ENCODE measurements around the gene RNPEPL1. TPM values are rescaled to one million over a fixed set of nuclear protein-coding genes. Genes with fewer than 3 reads are reported as not detected.

RNPEPL1 gene
- total RNA-seq, 1 donor from 2014 or later: 4.5 TPM

DNA sequence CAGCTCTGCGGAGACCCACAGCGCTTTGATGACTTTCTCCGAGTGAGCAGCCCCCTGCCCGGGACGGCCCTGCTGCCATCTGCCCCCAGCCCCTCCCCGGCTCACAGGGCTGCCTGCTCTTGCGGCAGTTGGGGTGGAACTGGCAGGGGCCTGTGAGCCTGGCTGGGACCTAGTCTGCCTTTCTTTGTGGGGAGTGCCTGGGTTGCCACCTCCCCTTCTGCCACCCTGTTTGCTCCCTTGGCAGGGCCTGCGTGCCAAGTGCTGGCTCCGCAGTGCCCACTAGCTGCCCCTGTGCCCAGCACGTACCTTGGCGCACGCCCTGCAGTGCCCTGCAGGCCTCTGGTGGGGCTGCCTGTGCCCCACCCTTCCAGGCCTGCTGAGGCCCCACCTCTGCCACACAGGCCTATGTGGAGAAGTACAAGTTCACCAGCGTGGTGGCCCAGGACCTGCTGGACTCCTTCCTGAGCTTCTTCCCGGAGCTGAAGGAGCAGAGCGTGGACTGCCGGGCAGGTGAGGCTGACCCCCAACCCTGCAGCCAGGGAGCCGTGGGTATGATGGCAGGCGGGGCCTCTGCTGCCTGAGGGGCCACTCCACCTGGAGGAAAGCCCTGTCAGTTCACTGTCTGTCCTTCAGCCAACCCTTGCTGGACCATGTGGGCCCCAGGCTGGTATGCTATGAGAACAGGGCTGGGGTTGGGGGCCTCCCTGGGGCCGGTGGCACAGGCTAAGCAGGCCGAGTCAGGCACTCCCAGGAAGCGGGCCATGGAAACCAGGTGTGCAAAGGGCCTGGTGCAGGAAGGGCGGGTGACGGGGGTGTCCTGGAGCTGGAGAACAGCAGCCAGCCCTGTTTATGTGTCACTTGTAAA lies 7.0 kb downstream of the RNPEPL1 start:
- FAIRE-seq: no peak

DNA sequence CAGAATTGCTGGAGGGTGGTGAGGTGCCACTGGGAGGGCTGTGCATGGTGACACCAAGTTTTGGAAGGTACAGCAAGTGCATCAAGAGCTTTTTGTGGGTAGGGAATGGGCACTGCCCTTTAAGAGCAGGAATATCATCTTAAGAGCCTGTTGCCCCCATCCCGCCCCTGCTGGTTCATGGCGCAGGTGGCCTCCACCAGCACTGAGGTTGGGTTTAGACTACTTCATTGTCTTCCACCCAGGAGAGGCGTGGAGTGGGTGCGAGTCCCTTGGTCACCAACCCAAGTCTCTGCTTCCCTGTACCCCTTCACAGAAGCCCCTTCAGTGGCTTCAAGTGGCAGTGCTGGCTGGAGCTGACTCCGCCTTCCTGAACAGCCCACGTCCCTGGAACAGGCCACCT lies 7.8 kb downstream of the RNPEPL1 start:
- DNase-seq (ENCODE audit: low spot score in 2 of 2): no peak
- FAIRE-seq: no peak

More for the DNA sequence above, 7.0 kb downstream of the RNPEPL1 start:
- no peak for DNase-seq (ENCODE audit: low spot score in 2 of 2)

DNA sequence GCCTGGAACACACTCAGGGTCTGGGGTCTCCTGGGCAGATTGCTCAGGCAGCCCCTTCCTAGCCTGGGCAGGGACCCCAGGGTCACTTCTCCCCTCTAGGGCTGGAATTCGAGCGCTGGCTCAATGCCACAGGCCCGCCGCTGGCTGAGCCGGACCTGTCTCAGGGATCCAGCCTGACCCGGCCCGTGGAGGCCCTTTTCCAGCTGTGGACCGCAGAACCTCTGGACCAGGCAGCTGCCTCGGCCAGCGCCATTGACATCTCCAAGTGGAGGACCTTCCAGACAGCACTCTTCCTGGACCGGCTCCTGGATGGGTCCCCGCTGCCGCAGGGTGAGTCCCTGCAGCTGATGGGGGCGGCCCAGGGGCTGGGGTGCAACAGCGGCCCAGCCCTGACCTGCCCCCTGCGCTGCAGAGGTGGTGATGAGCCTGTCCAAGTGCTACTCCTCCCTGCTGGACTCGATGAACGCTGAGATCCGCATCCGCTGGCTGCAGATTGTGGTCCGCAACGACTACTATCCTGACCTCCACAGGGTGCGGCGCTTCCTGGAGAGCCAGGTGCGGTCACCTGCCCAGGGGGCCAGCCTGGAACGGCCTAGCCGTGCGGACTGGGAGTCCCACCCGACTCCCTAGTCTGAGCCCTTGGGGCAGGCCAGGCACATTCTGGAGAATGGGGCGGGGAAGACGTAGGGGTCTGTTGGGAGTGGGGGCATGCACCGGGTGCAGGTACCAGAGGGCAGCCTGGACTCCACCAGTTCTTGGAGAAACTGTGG lies 8.3 kb downstream of the RNPEPL1 start:
- FAIRE-seq: no peak
- DNase-seq (ENCODE audit: low spot score in 2 of 2): no peak

DNA sequence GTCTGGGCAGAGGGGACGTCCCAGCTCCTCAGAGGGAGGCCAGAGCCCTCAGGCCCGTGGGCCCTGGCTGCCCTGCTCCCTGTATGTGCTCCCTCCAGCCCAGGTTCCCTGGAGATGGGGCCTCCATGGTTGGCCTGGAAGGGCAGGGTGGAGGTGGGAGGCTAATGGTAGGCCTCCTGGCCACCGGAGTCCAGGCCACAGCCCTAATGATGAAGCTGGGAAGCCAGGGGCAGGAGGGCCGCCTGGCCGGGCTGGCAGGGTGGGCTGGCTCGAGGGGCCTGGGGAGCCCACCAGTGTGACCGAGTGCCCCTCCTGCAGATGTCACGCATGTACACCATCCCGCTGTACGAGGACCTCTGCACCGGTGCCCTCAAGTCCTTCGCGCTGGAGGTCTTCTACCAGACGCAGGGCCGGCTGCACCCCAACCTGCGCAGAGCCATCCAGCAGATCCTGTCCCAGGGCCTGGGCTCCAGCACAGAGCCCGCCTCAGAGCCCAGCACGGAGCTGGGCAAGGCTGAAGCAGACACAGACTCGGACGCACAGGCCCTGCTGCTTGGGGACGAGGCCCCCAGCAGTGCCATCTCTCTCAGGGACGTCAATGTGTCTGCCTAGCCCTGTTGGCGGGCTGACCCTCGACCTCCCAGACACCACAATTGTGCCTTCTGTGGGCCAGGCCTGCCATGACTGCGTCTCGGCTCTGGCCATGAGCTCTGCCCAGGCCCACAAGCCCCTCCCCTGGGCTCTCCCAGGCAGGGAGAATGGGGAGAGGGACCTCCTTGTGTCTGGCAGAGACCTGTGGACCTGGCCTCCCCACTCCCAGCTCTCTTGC lies 9.2 kb downstream of the RNPEPL1 start:
- FAIRE-seq: no peak

DNA sequence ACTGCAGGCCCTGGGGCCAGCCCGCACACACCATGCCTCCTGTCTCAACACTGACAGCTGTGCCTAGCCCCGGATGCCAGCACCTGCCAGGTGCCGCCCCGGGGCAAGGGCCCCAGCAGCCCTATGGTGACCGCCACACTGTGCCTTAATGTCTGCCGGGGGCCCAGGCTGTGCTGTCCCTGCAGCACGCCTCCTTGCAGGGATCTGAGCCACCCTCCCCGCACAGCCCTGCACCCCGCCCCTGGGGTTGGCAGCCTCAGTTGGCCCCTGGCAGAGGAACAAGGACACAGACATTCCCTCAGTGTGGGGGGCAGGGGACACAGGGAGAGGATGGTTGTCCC lies 9.8 kb downstream of the RNPEPL1 start:
- FAIRE-seq (no peak), DNase-seq (ENCODE audit: low spot score in 2 of 2) (no peak)

More for the DNA sequence above, 9.2 kb downstream of the RNPEPL1 start:
- DNase-seq (ENCODE audit: low spot score in 2 of 2): no peak

DNA sequence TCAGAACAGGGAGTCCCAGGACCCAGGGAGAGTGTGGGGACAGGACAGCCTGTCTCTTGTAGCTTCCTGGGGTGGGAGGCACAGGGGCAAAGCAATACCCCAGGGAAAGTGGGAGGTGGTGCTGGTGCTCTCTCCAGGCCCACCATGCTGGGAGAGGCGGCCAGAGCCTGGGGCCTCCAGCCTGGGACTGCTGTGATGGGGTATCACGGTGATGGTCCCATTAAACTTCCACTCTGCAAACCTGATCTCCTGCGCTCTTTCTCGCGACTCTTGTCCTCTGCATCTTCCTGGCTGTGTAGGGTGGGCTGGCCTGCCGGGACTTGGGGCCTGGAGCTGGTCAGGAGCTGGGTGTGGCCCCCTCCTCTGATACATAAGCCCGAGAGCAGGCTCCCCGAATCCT lies 10.2 kb downstream of the RNPEPL1 start:
- DNase-seq (ENCODE audit: low spot score in 2 of 2) (no peak), FAIRE-seq (no peak)

DNA sequence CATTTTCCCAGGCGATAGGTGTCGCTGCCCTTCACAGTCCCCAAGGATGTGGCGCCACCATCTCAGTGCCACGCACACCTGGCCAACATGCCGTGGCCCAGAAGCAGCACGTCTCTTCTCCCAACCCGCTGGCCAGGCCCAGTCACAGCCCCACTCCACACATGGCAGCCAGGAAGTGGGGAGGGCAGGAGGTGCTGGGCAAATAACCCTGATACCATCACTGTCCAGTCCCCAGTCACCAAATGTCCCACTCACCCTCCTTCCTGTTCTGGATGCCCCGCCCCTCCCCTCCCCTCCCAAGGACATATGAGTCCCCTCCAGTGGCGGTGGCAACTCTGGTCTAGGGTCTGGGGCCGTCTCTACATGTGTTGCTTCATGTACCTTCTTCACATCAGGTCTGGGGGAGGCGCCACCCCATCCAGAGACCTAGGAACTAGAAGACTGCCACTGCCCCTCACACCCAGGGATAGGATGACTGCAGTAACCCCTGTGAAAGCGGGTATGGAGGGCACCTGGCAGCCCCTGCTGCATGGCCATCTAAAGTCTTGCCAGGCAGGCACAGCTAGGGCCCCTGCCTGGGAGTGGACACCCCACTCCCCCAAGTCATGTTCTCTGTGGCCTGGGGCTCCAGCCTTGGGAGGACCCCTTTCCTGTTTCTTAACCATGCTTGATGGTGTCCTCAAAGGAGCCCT lies 10.9 kb downstream of the RNPEPL1 start:
- no peak for FAIRE-seq
- no peak for DNase-seq (ENCODE audit: low spot score in 2 of 2)

DNA sequence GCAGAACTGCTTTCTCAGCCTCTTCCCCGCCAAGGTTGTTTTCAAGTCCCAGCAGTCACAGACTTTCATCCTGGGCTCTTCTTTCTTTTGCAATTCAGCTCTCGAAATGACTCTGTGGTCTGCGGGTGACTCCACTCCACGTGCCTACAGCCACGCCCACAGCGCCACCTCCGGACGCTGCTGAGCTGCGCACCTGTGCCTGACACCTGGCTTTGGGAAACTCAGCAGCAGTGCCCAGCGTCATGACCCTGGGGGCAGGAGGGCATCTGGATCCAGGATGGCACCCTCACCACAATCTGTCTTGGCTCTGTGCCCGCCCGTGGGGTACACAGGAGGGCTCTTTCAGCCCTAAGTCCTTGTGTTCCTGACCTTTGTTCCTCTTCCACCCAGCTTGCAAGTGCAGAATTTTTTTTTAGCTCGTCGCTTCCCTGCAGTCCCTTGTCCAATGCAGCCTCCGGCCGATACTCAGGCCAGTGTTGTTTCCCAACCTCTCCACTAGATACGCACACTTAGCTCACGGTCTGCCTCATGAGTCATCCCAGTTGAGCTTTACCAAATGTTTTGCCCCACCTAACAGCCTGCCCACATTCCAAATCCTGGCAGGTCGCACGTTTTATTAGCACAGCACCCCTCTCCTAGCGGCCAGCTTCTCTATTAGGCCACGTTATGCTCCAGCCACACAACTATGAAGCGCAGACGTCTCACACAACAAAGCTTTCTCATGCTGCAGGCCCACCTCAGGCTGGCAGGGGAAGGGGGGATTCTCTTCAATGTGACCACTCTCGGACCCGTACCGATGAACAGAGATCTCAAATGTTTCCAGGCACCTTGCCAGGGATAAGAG lies 11.7 kb downstream of the RNPEPL1 start:
- DNase-seq (ENCODE audit: low spot score in 2 of 2) (no peak), FAIRE-seq (no peak)

DNA sequence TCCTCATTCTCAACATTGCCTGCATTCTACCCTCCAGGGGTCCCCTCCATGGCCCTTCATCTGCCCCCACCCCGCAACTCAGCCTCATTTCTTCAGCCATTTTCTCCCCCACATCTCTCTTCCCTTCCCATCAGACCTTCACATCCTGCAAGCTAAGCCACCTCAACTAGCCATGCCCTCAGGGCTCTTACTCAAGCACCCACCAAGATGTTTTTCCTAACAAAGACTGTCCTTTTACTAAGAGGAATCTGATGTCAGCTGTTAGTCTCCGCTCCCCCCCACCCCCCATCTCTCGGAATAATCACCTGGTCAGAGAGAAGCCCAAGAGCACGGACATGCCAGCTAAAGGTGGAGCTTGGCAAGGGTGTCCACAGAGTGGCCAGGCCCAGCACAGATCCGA lies 13.5 kb downstream of the RNPEPL1 start:
- FAIRE-seq (no peak), DNase-seq (ENCODE audit: low spot score in 2 of 2) (no peak)

DNA sequence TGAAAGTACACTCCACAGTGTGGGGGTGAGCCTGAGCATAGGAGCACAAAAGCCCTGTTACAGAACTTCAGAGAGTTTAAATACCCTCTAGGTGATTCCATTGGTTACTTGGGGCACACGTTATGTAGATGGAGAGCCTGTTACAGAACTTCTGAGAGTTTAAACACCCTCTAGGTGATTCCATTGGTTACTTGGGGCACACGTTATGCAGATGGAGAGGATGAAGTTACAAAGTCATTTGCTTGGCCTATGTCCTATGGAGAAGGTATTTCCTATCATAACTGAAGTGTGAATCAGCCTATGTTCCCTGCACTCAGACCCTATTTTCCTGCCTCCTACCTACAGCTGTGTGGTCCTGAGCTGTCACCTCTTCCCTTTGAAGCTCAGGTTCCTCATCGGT lies 14.5 kb downstream of the RNPEPL1 start:
- FAIRE-seq (no peak), DNase-seq (ENCODE audit: low spot score in 2 of 2) (no peak)

DNA sequence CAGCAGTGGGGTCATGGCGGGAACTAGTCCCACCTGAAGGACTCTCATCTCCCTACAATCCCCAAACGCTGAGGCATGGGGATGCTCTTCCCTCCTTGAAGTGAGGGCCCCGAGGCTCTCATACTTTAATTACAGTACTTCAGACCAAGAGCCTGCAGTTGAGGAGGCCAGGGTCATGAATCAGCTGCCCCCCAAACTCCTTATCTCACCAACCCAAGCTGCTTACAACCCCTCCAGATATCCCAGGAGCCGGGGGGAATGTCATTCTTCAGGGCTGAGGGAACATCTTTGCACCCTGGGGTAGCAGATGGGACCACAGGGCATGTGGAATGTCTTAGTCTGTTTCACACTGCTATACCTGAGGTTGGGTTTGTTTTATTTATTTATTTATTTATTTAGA lies 15.5 kb downstream of the RNPEPL1 start:
- DNase-seq (ENCODE audit: low spot score in 2 of 2) (no peak), FAIRE-seq (no peak)

DNA sequence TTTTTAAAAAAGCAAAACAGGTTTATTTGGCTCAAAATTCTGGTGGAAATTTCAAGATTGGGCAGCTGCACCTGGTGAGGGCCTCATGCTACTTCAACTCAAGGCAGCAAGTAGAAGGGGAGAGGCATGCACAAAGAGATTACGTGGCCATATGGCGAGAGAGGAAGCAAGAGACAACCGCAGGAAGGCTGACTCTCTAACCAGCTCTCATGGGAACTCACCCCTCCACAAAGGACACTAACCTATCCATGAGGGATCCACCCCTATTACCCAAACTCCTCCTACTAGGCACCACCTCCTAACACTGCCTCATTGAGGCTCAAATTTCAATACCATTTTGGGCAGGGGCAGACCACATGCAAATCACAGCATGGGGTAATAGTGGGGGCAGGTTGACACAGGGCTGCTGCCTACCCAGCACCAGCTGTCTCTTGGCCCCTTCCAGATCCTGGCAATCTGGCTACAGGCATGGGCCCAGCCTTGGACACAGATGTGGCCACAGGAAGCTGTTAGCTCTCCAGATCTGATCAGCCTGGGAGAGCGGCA lies 16.3 kb downstream of the RNPEPL1 start:
- DNase-seq (ENCODE audit: low spot score in 2 of 2) (no peak), FAIRE-seq (no peak)

DNA sequence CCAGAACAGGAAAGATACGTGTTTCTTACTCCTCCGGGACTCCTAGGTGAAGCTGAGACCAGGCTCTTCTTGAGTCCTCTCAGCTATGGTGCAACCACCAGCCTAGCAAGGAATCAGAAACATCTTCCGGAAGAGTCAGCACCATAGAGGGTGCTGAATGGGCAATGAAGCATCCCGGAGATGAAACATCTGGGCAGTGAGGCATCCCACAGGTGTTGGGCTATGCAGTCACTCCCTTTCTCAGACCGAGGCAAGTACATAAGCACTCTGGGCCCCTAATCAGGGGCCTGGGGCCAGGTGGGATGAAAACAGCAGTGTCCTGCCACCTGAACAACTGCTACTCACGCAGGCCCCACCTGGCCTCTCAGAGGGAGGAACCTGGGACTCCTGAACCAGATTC lies 16.8 kb downstream of the RNPEPL1 start:
- DNase-seq (ENCODE audit: low spot score in 2 of 2) (no peak), FAIRE-seq (no peak)

DNA sequence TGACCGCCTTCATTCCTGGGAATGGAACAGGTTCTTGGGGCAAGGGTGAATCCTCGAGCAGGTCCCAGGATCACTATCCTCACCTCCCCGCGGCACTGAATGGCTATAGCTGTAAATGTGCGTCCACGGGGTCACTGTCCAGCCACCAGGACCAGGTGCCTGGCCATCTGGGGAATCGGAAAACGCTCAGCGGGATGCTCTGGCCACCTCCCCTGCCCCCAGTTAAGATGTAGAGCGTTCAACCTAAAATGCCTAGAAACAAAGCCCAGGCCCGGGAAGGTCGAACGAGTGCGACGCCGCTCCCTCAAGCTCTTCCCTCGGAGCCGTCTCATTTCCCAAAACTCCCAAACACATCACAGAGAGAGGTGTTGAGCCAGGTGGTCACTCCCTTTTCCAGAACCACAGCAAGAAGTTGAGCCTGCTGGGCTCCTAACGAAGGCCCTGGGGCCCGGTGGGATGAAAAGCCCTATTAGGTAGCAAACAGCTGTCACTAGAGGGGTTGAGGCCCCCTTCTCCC lies 17.5 kb downstream of the RNPEPL1 start:
- no peak for DNase-seq (ENCODE audit: low spot score in 2 of 2)
- FAIRE-seq: no peak

DNA sequence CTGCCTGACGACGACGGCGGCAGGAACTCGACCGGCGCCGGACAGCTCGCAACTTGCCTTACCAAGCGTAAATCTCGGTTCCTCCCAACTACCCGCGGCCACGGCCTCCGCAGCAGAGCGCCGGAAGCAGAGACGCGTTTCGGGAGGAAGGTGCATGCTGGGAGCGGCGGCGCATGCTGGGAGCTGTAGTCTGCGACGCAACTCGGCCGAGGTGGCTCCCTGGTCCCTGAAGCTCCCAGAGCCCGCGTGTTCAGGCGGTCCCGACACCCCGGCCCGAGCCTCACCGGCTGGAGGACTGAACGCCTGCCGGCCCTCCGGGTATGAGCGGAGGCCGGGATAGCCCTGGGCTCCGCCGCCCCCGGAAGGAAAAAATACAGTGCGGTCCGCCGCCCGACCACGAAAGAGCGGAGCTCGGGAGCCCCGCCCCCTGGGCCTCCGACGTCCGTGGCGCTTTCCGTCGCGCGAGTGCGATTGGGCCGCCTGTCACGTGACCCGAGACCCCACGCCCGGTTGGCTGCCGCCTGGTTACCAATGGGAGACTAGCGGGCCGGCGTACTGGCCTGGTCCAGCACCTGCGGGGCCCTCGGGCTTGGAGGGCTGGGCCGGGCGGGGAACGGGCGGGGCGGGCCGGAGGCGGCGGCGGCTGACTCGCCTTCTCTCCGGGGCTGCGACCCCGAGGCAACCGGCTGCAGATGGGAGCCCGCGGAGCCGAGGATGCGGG lies 18.1 kb downstream of the RNPEPL1 start, which contains the start of gene CAPN10:
Gene CAPN10, plus strand, starts transcription at position 537 of the 721 bp plus-strand sequence. Its CDS starts 178 bp downstream, at position 715.
- peak; percentile 97 for DNase-seq (ENCODE audit: low spot score in 2 of 2)
- no peak for FAIRE-seq

DNA sequence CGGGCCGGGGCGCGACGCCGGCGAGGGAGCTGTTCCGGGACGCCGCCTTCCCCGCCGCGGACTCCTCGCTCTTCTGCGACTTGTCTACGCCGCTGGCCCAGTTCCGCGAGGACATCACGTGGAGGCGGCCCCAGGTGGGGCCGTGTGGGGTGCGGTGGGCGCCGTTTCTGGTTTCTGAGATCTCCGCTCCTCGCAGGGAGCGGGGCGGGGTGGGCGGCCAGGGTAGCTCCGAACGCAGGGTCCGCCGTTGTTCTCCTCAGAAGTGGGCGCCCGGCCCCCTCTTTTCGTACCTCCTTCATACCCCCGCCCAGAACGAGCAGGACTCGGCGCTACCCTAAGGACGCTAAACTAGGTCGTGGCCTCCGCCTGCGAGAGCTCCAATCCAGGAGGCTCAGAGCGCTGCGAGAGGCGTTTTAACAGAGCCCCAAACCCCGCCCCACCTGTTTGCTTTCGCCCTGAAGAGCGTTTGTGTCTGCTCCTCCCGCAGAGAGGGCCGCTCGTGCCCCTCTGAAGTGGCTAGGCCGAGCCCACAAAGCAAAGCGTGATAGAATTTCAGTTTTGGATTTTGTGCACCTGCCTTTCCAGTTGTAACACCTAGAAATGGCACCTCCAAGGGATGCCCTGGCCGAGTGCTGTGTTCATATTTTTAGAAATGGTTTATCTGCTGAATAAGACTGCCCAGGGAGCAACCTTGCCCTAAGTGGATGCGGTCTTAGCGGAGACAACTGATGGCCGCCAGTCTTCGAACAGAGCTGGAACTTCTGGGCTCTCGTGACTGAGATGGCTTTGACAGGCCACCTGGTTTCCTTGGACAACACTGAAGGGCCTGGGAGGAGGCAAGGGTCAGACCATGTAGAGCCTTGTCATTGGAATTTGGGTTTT lies 18.9 kb downstream of the RNPEPL1 start:
- DNase-seq (ENCODE audit: low spot score in 2 of 2): no peak
- FAIRE-seq: no peak

DNA sequence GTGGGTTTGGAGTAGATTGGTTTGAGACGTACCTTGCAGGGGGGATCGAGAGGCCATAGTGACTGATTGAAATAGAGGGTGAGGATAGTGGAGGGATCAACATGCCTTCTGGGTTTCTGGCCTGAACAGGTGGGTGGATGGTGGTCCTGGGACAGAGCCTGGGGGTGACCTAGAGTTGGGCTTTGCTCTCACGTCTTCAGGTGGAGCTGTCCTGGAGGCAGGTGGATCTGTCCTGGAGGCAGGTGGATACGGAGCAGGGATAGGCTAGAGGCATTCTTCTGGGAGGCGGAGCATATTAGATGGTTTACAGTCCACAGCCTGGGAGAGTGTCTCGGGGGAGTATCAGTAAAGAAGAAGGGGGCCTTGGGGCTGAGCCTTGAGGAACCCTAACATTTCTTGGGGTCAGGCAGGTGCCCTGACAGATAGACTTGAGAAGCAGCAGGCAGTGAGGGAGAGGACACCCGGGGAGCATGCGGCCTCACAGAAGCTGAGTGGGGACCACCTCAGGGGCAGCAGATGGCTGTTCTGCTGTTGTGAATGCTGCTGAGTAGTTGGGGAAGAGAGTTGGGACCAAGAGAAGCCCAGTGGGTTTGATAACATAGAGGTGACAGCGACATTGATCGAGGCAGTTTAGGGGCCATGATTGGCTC lies 19.8 kb downstream of the RNPEPL1 start:
- DNase-seq (ENCODE audit: low spot score in 2 of 2): no peak

More for the DNA sequence above, 19.8 kb downstream of the RNPEPL1 start:
- no peak for FAIRE-seq

All from frontal cortex (tissue), 4 donors.